ENCODE results near the gene CELA3B.
A peak's percentile ranks its signal among the peaks of the same experiment; 100 is the strongest.
"Not testable (repeated sequence)": the region's sequence is repeated elsewhere in the genome, so short reads cannot be mapped to it uniquely, and the experiment has no call there.

The CELA3B gene

DNA sequence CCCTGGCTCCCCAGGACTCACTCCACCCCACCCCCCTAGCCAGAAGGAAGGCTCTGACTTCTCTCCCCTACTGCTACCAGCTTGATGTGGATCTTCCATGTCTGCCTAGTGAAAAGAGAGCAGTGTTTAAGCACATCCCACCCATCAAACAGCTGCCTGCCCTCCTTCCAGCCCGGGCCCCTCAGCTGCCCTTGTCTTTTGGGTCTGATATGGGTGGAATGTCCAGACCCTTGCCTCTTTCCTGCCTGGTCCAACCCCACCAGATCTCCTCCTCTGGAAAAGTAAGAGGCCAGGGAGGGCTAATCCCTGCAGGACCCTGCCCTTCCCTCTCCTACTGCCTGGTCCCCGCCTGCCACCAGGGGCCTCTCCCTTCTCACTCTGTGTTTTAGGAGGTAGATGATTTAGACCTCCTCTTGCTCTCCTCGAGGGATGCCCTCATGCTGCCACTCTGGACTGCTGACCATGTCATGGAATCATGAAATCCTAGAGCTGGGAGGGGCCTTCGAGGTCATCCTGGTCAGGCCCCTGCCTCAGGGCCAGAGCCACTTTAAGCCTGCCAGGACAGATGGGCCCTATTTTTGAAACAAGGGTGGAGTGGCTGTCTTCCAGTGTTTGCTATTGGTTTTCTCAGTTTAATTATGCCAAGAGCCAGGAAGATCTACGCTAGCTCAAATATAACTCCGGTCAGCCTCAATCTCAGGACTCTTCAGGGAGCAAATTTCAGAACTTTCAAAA, 23.9 kb upstream of the CELA3B start:
- in situ Hi-C loops (cut with HindIII; ENCODE audit: low pct_unique_long_range_greater_than_20kb, low sequenced_read_pairs) = no loop called here
- no peak for DNase-seq (ENCODE audit: low read depth in 1 of 2, low spot score in 1 of 2)
- no peak for TF ChIP-seq JUND (IDR thresholded peaks at IDR 0.05; ENCODE audit: low read depth)

DNA sequence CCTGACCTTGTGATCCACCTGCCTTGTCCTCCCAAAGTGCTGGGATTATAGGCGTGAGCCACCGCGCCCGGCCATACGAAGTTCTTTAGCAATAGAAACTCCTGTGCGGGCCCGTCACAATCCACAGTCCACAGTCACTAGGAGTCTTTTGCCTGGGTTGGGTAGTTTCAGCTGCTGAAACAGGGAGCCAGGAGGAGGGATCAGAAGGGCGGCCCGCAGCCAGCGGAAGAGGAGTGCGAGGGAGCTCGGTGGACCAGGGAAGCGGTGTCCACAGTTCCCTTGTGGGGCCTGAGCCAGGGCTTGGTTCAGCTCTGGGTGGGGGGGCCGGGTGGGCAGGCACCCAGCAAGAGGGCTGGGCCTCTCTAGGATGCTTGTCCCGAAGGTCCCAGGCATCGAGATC, 21.8 kb upstream of the CELA3B start:
- DNase-seq (ENCODE audit: low read depth in 1 of 2, low spot score in 1 of 2) = no peak
- in situ Hi-C loops (cut with HindIII; ENCODE audit: low pct_unique_long_range_greater_than_20kb, low sequenced_read_pairs) = no loop called here
- no peak for TF ChIP-seq JUND (IDR thresholded peaks at IDR 0.05; ENCODE audit: low read depth)

DNA sequence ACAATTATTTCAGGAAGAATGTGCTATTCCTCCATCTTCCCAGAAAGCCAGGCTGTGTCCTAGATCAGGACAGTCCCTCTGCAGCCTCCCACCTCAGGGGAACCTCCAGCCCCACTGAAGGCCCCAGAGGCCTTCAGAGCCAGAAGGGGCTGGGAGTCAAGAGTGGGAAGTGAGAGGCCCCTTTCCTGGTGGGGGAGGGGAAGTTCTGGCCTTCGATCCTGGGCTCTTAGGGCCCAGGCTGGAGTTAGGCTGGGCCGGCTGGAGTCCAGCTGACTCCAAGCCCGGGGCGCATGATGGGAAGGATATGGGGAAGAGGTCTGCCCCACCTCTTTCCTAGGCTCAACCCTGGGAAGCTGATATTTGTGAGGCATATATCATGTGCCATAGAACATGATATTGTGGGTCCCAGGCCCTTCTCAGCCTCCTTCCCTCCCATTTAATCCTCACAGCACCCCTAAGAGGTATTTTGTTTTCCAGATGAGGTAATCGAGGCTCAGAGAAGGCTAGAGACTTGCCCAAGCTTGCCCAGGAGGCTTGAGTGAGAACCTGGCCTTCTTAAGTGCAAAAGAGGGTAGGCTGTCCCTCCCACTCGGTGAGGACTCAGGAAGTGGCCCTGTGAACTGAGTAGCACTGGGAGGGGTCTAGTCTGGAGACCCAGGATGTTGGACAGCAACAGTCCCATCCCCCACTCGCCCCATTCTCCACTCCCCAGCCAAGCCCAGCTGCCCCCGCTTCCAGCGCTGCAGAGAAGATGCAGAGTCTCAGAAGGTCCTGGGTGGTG, 21.1 kb upstream of the CELA3B start:
- DNase-seq (ENCODE audit: low read depth in 1 of 2, low spot score in 1 of 2) = no peak
- in situ Hi-C loops (cut with HindIII; ENCODE audit: low pct_unique_long_range_greater_than_20kb, low sequenced_read_pairs) = no loop called here
- no peak for TF ChIP-seq JUND (IDR thresholded peaks at IDR 0.05; ENCODE audit: low read depth)

DNA sequence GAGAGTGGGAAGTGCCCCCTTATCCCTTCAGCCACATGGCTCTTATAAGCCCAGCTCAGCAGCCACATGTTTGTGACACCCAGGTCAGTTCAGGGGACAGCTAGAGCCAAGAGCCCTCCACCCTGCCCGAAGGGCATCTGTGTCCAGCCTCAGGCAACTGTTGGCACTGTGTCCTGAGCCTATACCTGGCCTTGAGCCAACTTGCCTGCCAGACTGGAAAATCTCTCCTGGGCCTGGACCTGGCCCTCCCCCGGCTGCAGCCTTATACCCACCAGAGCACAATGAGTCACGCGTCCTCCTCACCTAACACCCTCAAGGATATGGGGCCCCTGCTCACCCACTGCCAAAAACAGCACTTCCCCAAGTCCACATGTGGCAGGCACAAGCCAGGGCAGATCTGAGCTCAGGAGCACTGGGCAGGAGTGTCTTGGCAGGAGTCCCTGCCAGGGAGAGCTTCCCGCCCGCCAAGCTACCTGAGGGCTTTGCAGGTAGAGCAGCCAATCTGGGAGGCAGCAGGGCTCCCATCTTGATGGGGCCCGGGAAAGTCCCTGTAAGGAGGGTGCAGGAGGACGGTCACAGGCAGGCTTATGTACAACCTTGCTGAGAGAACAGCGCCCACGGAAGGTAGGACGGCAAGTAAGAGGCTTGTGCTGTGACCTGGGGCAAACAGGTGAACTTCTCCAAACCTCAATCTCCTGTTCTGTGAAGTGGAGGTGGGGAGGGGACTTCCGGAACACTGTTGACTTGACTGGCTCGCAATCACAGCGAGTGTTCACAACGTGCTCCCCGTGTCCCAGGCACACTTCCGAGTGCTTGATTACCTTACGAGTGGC, 19.9 kb upstream of the CELA3B start:
- peak; percentile 40 to 85 for DNase-seq (ENCODE audit: low read depth in 1 of 2, low spot score in 1 of 2)
- in situ Hi-C loops (cut with HindIII; ENCODE audit: low pct_unique_long_range_greater_than_20kb, low sequenced_read_pairs) = no loop called here
- TF ChIP-seq JUND (IDR thresholded peaks at IDR 0.05; ENCODE audit: low read depth) = no peak

DNA sequence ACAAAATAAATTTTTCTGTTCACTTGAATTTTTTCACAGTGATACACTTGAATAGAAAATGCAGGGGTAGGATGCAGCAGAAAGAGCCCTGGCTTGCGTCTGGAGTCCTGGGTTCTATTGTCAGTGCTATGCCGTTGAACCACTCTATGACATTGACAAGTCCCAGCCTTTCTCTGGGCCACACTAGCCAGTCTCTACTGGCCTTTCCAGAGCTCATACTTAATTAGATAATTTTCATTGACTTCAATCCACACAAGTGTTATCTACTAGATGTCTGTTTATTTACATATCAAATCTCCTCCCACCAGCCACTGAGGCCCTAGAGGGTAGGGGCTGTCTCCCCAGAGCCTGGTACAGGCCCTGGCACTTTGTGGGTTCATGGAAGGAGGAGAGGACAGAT, 15.5 kb upstream of the CELA3B start:
- DNase-seq (ENCODE audit: low read depth in 1 of 2, low spot score in 1 of 2) = no peak
- TF ChIP-seq JUND (IDR thresholded peaks at IDR 0.05; ENCODE audit: low read depth) = no peak
- in situ Hi-C loops (cut with HindIII; ENCODE audit: low pct_unique_long_range_greater_than_20kb, low sequenced_read_pairs) = no loop called here

DNA sequence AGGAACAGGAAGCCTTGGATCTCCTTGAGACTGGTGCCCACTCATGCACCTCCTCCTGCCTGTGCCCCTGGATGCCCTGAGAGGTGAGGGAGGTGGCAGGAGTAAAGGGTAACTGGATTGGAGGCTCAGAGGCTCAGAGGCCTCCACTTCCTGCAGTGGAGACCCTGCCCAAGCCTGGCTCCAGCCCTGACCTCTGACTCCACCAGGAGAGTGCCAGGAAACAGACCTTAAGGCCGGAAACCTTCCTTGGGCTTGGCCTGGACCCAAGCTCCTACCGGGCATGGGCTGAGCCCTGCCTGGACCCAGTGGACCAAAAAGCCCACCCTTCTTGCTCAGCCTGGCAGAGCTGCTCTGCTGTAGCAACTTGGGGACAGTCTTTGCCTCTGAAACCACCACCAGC, 15.0 kb upstream of the CELA3B start:
- in situ Hi-C loops (cut with HindIII; ENCODE audit: low pct_unique_long_range_greater_than_20kb, low sequenced_read_pairs) = no loop called here
- DNase-seq (ENCODE audit: low read depth in 1 of 2, low spot score in 1 of 2) = no peak
- TF ChIP-seq JUND (IDR thresholded peaks at IDR 0.05; ENCODE audit: low read depth) = no peak

- DNase-seq (ENCODE audit: low read depth in 1 of 2, low spot score in 1 of 2) = peak; percentile 30 to 78
- in situ Hi-C loops (cut with HindIII; ENCODE audit: low pct_unique_long_range_greater_than_20kb, low sequenced_read_pairs) = no loop called here
- no peak for TF ChIP-seq JUND (IDR thresholded peaks at IDR 0.05; ENCODE audit: low read depth)
These were observed 13.2 kb upstream of the CELA3B start for GRCh38 chr1:21963477-21964217.

GRCh38 chr1:21966247-21967000, 10.4 kb upstream of the CELA3B start:
- in situ Hi-C loops (cut with HindIII; ENCODE audit: low pct_unique_long_range_greater_than_20kb, low sequenced_read_pairs) = no loop called here
- TF ChIP-seq JUND (IDR thresholded peaks at IDR 0.05; ENCODE audit: low read depth) = no peak
- no peak for DNase-seq (ENCODE audit: low read depth in 1 of 2, low spot score in 1 of 2)

- in situ Hi-C loops (cut with HindIII; ENCODE audit: low pct_unique_long_range_greater_than_20kb, low sequenced_read_pairs) = not testable (repeated sequence)
These were observed 9.6 kb upstream of the CELA3B start for GRCh38 chr1:21967216-21967615.

GRCh38 chr1:21969066-21969465, 7.8 kb upstream of the CELA3B start:
- DNase-seq (ENCODE audit: low read depth in 1 of 2, low spot score in 1 of 2); in situ Hi-C loops (cut with HindIII; ENCODE audit: low pct_unique_long_range_greater_than_20kb, low sequenced_read_pairs): not testable (repeated sequence)

More at GRCh38 chr1:21967216-21967615, 9.6 kb upstream of the CELA3B start:
- not testable (repeated sequence) for DNase-seq (ENCODE audit: low read depth in 1 of 2, low spot score in 1 of 2)

- in situ Hi-C loops (cut with HindIII; ENCODE audit: low pct_unique_long_range_greater_than_20kb, low sequenced_read_pairs) = not testable (repeated sequence)
These were observed 6.3 kb upstream of the CELA3B start for GRCh38 chr1:21970523-21970922.

DNA sequence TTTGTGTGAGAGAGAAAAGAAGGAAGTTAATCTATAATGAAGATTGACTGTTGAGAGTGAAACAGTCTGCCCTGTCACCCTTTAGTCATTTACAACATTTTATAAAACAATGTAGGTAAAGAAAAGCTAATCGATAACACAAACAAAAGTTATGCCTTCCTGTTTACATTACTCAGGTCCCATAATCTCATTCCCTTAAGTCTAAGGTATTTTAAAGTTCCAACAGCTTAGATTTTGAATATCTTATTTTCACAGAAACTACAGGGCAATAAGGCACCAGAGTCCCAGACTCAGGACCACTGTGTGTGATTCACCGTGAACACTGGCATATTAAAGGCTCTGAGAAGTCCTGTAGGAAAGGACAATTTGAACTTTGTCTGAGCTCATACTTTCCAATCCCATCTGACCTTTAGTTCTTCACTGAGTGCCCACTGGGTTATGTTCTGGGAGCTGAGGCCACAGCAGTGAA, 3.8 kb upstream of the CELA3B start:
- DNase-seq (ENCODE audit: low read depth in 1 of 2, low spot score in 1 of 2); in situ Hi-C loops (cut with HindIII; ENCODE audit: low pct_unique_long_range_greater_than_20kb, low sequenced_read_pairs): not testable (repeated sequence)

More at GRCh38 chr1:21970523-21970922, 6.3 kb upstream of the CELA3B start:
- not testable (repeated sequence) for DNase-seq (ENCODE audit: low read depth in 1 of 2, low spot score in 1 of 2)

GRCh38 chr1:21973948-21974347, 2.9 kb upstream of the CELA3B start:
- in situ Hi-C loops (cut with HindIII; ENCODE audit: low pct_unique_long_range_greater_than_20kb, low sequenced_read_pairs); DNase-seq (ENCODE audit: low read depth in 1 of 2, low spot score in 1 of 2): not testable (repeated sequence)

DNA sequence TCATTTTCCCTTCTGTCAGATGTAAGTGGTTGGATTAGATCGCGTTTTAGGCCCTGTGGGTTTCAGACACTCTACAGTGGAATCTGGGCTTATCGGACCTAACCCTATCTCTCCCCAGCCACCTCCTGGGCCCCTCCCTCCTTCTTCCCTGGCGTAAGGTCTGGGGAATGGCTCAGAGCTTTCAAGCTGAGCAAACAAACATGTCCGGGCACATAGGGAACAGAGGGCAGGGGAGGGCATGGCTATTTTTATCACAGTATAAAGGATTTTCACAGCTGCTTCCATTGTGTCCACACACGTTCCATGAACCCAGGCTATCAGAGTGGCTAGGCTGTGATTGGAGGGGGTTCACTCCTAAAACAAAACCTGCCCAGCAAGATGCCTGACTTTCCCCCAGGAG, 2.1 kb upstream of the CELA3B start:
- DNase-seq (ENCODE audit: low read depth in 1 of 2, low spot score in 1 of 2); in situ Hi-C loops (cut with HindIII; ENCODE audit: low pct_unique_long_range_greater_than_20kb, low sequenced_read_pairs): not testable (repeated sequence)

GRCh38 chr1:21975296-21975695, 1.5 kb upstream of the CELA3B start:
- DNase-seq (ENCODE audit: low read depth in 1 of 2, low spot score in 1 of 2); in situ Hi-C loops (cut with HindIII; ENCODE audit: low pct_unique_long_range_greater_than_20kb, low sequenced_read_pairs): not testable (repeated sequence)

DNA sequence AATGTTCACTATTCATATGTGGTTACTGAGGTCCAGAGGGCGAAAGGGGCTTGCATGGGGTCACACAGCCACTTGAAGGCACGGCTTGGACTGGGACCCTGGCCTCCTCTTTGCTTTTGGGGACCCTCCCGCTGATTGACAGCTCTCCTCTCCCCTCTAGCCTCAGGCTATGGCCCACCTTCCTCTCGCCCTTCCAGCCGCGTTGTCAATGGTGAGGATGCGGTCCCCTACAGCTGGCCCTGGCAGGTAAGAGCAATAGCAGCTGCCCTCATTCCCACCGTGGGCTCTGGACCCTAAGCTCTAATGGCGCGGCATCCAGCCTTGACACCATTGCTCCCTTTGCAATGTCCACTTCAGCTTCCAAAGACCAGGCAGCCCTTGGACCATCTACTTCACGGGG, 1.4 kb downstream of the CELA3B start:
- in situ Hi-C loops (cut with HindIII; ENCODE audit: low pct_unique_long_range_greater_than_20kb, low sequenced_read_pairs); DNase-seq (ENCODE audit: low read depth in 1 of 2, low spot score in 1 of 2): not testable (repeated sequence)
